ENCODE data around the gene RAB9A. TPM values are rescaled to one million over a fixed set of nuclear protein-coding genes. Genes with fewer than 3 reads are reported as not detected.

The RAB9A gene
- polyA plus RNA-seq, 1 of the 3 experiments (the other 2 are of a cell fraction), result 15.3 TPM

DNA sequence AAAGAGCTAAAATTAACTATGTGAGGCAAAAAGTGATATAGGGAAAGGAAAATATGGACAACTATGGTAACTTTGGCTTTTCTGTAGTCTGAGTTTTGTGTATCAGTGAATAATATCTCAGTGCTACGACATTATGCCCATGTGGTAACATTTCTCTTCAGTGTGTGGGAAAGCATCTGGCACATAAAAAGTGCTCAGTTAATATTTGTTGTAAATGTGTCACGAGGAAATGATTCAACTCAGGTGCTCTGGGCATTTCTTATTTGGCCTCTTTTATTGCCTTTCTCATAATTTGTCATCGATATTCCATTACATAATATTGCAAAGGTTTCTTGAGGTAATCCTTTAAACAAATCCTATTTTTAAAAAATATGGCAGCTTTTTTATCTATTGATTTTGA is 63.2 kb downstream of the RAB9A start (continued):
- TF ChIP-seq, protein P1, sequence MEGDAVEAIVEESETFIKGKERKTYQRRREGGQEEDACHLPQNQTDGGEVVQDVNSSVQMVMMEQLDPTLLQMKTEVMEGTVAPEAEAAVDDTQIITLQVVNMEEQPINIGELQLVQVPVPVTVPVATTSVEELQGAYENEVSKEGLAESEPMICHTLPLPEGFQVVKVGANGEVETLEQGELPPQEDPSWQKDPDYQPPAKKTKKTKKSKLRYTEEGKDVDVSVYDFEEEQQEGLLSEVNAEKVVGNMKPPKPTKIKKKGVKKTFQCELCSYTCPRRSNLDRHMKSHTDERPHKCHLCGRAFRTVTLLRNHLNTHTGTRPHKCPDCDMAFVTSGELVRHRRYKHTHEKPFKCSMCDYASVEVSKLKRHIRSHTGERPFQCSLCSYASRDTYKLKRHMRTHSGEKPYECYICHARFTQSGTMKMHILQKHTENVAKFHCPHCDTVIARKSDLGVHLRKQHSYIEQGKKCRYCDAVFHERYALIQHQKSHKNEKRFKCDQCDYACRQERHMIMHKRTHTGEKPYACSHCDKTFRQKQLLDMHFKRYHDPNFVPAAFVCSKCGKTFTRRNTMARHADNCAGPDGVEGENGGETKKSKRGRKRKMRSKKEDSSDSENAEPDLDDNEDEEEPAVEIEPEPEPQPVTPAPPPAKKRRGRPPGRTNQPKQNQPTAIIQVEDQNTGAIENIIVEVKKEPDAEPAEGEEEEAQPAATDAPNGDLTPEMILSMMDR (IDR thresholded peaks at IDR 0.05), result no peak
- TF ChIP-seq RFX5 (IDR thresholded peaks at IDR 0.05; ENCODE audit: low read length) (no peak), FOSL2 (IDR thresholded peaks at IDR 0.05; ENCODE audit: borderline replicate concordance, low read depth) (no peak), FOXM1 (IDR thresholded peaks at IDR 0.05; ENCODE audit: low read depth) (no peak)

DNA sequence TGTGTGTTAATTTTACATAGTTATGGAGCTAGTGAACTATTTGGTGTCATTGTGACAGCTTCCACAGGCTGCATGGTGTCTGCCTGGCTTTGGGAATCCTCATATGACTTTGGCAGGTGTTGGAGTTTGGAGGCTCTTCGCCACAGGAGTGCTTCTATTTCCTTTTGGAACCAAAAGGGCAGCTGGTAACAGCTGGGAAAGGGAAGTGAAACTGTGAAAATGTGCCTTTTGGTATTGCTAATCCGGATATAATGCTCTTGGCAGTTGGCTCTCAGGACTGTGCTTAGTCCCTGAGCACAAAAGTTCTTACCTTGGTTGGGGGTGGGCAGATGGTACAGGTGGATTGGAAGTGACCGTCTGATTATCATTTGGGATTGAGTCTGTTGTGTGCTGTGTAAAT is 63.7 kb downstream of the RAB9A start:
- Histone ChIP-seq H3K27me3 (ENCODE audit: insufficient read depth) (no peaks in the 10 kb centered on the region), H3K9me3 (no peaks in the 10 kb centered on the region), H3K9me2 (no peaks in the 10 kb centered on the region), H3K4me1 (ENCODE audit: control insufficient read depth in 1 of 2, insufficient read depth in 2 of 2, low read depth in 1 of 2, low read length in 1 of 2) (no peaks in the 10 kb centered on the region), H2AFZ (ENCODE audit: low read depth) (no peak overlapping the region), H3K79me2 (ENCODE audit: insufficient read depth) (no peaks in the 10 kb centered on the region), H3K27ac (ENCODE audit: low read depth in 2 of 2, low read length in 1 of 2) (no peak overlapping the region), H3K36me3 (replicated peaks in 1 of 2; ENCODE audit: control insufficient read depth in 1 of 2, insufficient read depth in 2 of 2, low read length in 1 of 2) (peaks cover 57 to 68% of the 10 kb centered on the region in 2 experiments), H3K4me3 (ENCODE audit: low read depth in 2 of 2, low read length in 1 of 2) (no peak overlapping the region), H3K9ac (no peak overlapping the region), H4K20me1 (ENCODE audit: insufficient read depth) (no peaks in the 10 kb centered on the region), H3K4me2 (no peak overlapping the region), H3F3A (replicated peaks; ENCODE audit: insufficient read depth) (peaks cover 2% of the 10 kb centered on the region)
- 100% methylated on average over 3 of the region's 3 CpGs for WGBS (ENCODE audit: low lambda C conversion rate)
- DNase-seq, result no peak
- CTCF ChIA-PET, result interaction anchor here (0.8 to 1.0 kb wide), 2 partner anchors 12 to 52 kb away, joined by 3 to 5 read pairs; no protein-coding TSS in a partner anchor
- POLR2A ChIA-PET, result interaction anchor here (1.1 kb wide), 1 partner anchor 277 kb away, joined by 3 read pairs; the partner anchor contains the start of gene GEMIN8
- TF ChIP-seq EZH2phosphoT487 (IDR thresholded peaks at IDR 0.05; ENCODE audit: borderline replicate concordance, low read depth), result no peak
- no peak for TF ChIP-seq TEAD4 (IDR thresholded peaks at IDR 0.05; ENCODE audit: borderline replicate concordance, insufficient read depth)
- TF ChIP-seq, protein P2, sequence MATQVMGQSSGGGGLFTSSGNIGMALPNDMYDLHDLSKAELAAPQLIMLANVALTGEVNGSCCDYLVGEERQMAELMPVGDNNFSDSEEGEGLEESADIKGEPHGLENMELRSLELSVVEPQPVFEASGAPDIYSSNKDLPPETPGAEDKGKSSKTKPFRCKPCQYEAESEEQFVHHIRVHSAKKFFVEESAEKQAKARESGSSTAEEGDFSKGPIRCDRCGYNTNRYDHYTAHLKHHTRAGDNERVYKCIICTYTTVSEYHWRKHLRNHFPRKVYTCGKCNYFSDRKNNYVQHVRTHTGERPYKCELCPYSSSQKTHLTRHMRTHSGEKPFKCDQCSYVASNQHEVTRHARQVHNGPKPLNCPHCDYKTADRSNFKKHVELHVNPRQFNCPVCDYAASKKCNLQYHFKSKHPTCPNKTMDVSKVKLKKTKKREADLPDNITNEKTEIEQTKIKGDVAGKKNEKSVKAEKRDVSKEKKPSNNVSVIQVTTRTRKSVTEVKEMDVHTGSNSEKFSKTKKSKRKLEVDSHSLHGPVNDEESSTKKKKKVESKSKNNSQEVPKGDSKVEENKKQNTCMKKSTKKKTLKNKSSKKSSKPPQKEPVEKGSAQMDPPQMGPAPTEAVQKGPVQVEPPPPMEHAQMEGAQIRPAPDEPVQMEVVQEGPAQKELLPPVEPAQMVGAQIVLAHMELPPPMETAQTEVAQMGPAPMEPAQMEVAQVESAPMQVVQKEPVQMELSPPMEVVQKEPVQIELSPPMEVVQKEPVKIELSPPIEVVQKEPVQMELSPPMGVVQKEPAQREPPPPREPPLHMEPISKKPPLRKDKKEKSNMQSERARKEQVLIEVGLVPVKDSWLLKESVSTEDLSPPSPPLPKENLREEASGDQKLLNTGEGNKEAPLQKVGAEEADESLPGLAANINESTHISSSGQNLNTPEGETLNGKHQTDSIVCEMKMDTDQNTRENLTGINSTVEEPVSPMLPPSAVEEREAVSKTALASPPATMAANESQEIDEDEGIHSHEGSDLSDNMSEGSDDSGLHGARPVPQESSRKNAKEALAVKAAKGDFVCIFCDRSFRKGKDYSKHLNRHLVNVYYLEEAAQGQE (IDR thresholded peaks at IDR 0.05; ENCODE audit: low read depth, low read length), result no peak
- no peak for TF ChIP-seq TCF12 (IDR thresholded peaks at IDR 0.05)
- TF ChIP-seq, protein P3, sequence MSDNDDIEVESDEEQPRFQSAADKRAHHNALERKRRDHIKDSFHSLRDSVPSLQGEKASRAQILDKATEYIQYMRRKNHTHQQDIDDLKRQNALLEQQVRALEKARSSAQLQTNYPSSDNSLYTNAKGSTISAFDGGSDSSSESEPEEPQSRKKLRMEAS (IDR thresholded peaks at IDR 0.05; ENCODE audit: low read depth), result no peak
- no peak for TF ChIP-seq NRF1 (IDR thresholded peaks at IDR 0.05; ENCODE audit: low read depth, low read length)
- TF ChIP-seq, protein P4, sequence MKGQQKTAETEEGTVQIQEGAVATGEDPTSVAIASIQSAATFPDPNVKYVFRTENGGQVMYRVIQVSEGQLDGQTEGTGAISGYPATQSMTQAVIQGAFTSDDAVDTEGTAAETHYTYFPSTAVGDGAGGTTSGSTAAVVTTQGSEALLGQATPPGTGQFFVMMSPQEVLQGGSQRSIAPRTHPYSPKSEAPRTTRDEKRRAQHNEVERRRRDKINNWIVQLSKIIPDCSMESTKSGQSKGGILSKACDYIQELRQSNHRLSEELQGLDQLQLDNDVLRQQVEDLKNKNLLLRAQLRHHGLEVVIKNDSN (IDR thresholded peaks at IDR 0.05; ENCODE audit: borderline replicate concordance, low read depth), result no peak
- no peak for TF ChIP-seq RFX5 (IDR thresholded peaks at IDR 0.05; ENCODE audit: low read length)
- TF ChIP-seq FOSL2 (IDR thresholded peaks at IDR 0.05; ENCODE audit: borderline replicate concordance, low read depth), result no peak

All from SK-N-SH (cell line).